Esophagus muscularis mucosa (tissue), 3 donors: ENCODE data around the gene SLAIN2.

ENCODE experiments used
- POLR2A ChIP-seq: fragments of 450-650 bp; IDR thresholded peaks from one replicate; pipeline ENCODE4 v1.6.1; 2017; ENCODE audit warnings: antibody characterized with exemption, moderate library complexity, mild to moderate bottlenecking, low read depth
- TF ChIP-seq, protein P1 (sequence below), 3 experiments: fragments of 200-600 bp in 2 of 3; fragments of 450-650 bp in 1 of 3; sonication (generic) in 2 of 3; IDR thresholded peaks; one replicate each; pipeline ENCODE4 v1.5.1; 2017 to 2019; ENCODE audit warnings: antibody characterized with exemption in 3 of 3, mild to moderate bottlenecking in 2 of 3, moderate library complexity in 1 of 3

DNA sequence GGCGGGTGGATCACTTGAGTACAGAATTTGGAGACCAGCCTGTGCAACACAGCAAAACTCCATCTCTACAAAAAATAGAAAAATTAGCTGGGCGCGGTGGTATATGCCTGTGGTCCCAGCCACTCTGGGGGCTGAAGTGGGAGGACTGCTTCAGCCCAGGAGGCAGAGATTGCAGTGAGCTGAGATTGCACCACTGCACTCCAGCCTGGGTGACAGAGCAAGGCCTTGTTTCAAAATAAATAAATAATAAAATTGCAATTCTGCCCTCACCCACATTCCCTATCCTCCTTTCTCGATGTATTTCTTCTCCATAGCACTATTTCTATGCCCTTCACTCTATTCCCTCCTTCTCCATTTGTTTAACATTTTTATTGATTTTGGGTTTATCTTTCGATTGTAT, 8.7 kb upstream of the SLAIN2 start:
- TF ChIP-seq, protein P1, sequence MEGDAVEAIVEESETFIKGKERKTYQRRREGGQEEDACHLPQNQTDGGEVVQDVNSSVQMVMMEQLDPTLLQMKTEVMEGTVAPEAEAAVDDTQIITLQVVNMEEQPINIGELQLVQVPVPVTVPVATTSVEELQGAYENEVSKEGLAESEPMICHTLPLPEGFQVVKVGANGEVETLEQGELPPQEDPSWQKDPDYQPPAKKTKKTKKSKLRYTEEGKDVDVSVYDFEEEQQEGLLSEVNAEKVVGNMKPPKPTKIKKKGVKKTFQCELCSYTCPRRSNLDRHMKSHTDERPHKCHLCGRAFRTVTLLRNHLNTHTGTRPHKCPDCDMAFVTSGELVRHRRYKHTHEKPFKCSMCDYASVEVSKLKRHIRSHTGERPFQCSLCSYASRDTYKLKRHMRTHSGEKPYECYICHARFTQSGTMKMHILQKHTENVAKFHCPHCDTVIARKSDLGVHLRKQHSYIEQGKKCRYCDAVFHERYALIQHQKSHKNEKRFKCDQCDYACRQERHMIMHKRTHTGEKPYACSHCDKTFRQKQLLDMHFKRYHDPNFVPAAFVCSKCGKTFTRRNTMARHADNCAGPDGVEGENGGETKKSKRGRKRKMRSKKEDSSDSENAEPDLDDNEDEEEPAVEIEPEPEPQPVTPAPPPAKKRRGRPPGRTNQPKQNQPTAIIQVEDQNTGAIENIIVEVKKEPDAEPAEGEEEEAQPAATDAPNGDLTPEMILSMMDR (IDR thresholded peaks at IDR 0.05) = no peak
- no peak for TF ChIP-seq POLR2A
